A549 (cell line): ENCODE results near the gene ANXA6. TPM values are rescaled to one million over a fixed set of nuclear protein-coding genes. Genes with fewer than 3 reads are reported as not detected.

Experiments used
- ATAC-seq, 2 experiments: fragments of 200-7000 bp in 1 of 2; fragments of >200 bp in 1 of 2; cut with Nextera tagmentation in 1 of 2; cut with Tn5 transposase in 1 of 2; 3 replicates each; pipeline versions ENCODE4 v1.8.0 to v1.9.1; 2018 to 2020; ENCODE audit warnings: mild to moderate bottlenecking in 1 of 2, moderate library complexity in 1 of 2
- CTCF ChIA-PET: fragments of 300-600 bp; sonication (Branson Sonifier 250); formaldehyde crosslinking; extraction: SDS; loops from one replicate; lab custom pipeline; 2021; ENCODE audit warnings: antibody characterized with exemption, inconsistent platforms; lab: Yijun Ruan, JAX
- POLR2A ChIA-PET: fragments of 350-600 bp; formaldehyde crosslinking; extraction: SDS; loops from one replicate; lab custom pipeline; 2021; ENCODE audit warnings: antibody characterized with exemption, inconsistent platforms; lab: Yijun Ruan, JAX
- DNase-seq, 2 experiments: peaks; one replicate each; pipeline versions ENCODE4 v3.0.0 to v3.0.0-alpha.2; 2011 to 2016; ENCODE audit warnings: low read depth in 1 of 2, low spot score in 1 of 2
- FAIRE-seq: peaks from 2 replicates; lab custom pipeline; 2011; peaks lifted over from hg19 to GRCh38; lab: Jason Lieb, UNC
- H3K27ac ChIP-seq, 2 experiments: fragments of >200 bp; sonication (Bioruptor Twin); formaldehyde crosslinking; 3 replicates each; pipeline ENCODE4 v1.5.1; 2016 to 2017
- H3K4me1 ChIP-seq: fragments of >200 bp; sonication (Bioruptor Twin); formaldehyde crosslinking; 3 replicates; pipeline ENCODE4 v1.6.1; 2016
- H3K4me2 ChIP-seq: fragments of >200 bp; sonication (Bioruptor Twin); formaldehyde crosslinking; 3 replicates; pipeline ENCODE4 v1.6.1; 2016
- H3K4me3 ChIP-seq: fragments of >200 bp; sonication (Bioruptor Twin); formaldehyde crosslinking; 3 replicates; pipeline ENCODE4 v1.5.1; 2016
- H3K9me3 ChIP-seq: fragments of >200 bp; sonication (Bioruptor Twin); formaldehyde crosslinking; 3 replicates; pipeline ENCODE4 v1.6.1; 2016
- CBX8 ChIP-seq: fragments of 200-600 bp; sonication (generic); IDR thresholded peaks from 2 replicates; pipeline ENCODE4 v1.6.1; 2016
- CEBPB ChIP-seq, 2 experiments: fragments of >200 bp in 1 of 2; sonication (Bioruptor Twin) in 1 of 2; formaldehyde crosslinking in 1 of 2; IDR thresholded peaks; 2 replicates each; pipeline ENCODE4 v1.6.1; 2012 to 2016
- CHD2 ChIP-seq: fragments of 150-350 bp; IDR thresholded peaks from 2 replicates; pipeline ENCODE4 v1.6.1; 2014; ENCODE audit warnings: low read length; ENCODE audit not compliant: partially characterized antibody
- CTCF ChIP-seq: fragments of >200 bp; sonication (Bioruptor Twin); formaldehyde crosslinking; IDR thresholded peaks from 3 replicates; pipeline ENCODE4 v1.5.1; 2016
- EP300 ChIP-seq, 2 experiments: fragments of >200 bp; sonication (Bioruptor Twin); formaldehyde crosslinking; IDR thresholded peaks; 2 replicates in 1 of 2; 3 replicates in 1 of 2; pipeline ENCODE4 v1.6.1; 2016 to 2017
- FOSB ChIP-seq: fragments of 250-450 bp; sonication (Bioruptor Pico); IDR thresholded peaks from 2 replicates; pipeline ENCODE4 v1.5.0; 2020; ENCODE audit warnings: mild to moderate bottlenecking, moderate library complexity
- HDAC2 ChIP-seq: fragments of 200-600 bp; sonication (generic); IDR thresholded peaks from 2 replicates; pipeline ENCODE4 v1.6.1; 2016
- HOXA7 ChIP-seq: fragments of 250-450 bp; sonication (Bioruptor Pico); IDR thresholded peaks from 2 replicates; pipeline ENCODE4 v1.5.0; 2020; ENCODE audit warnings: mild to moderate bottlenecking, moderate library complexity
- KDM5A ChIP-seq: fragments of 200-600 bp; sonication (generic); IDR thresholded peaks from 2 replicates; pipeline ENCODE4 v1.6.1; 2016; ENCODE audit warnings: antibody characterized with exemption, mild to moderate bottlenecking
- MAZ ChIP-seq: fragments of 150-350 bp; IDR thresholded peaks from 2 replicates; pipeline ENCODE4 v1.6.1; 2014; ENCODE audit warnings: antibody characterized with exemption, low read depth, low read length, borderline replicate concordance
- MYC ChIP-seq: IDR thresholded peaks from 2 replicates; pipeline ENCODE4 v1.6.1; 2012; ENCODE audit warnings: mild to moderate bottlenecking, inconsistent platforms, low read length, improper control_type of control experiment, borderline replicate concordance
- RAD21 ChIP-seq, 2 experiments: fragments of >200 bp in 1 of 2; sonication (Bioruptor Twin) in 1 of 2; formaldehyde crosslinking in 1 of 2; IDR thresholded peaks in 1 of 2; conservative IDR thresholded peaks in 1 of 2; 2 replicates in 1 of 2; 3 replicates in 1 of 2; pipeline ENCODE4 v1.6.1; 2012 to 2018; ENCODE audit warnings: inconsistent platforms in 1 of 2
- REST ChIP-seq: fragments of 200-600 bp; sonication (generic); IDR thresholded peaks from 2 replicates; pipeline ENCODE4 v1.6.1; 2016; ENCODE audit warnings: antibody characterized with exemption, mild to moderate bottlenecking, moderate library complexity
- SREBF2 ChIP-seq: fragments of 450-650 bp; IDR thresholded peaks from 2 replicates; pipeline ENCODE4 v1.6.1; 2014; ENCODE audit warnings: mild to moderate bottlenecking, moderate library complexity
- TFCP2L1 ChIP-seq: fragments of 250-450 bp; sonication (Bioruptor Pico); IDR thresholded peaks from 2 replicates; pipeline ENCODE4 v1.5.0; 2021; ENCODE audit warnings: mild to moderate bottlenecking
- ZFP36 ChIP-seq: fragments of 450-650 bp; IDR thresholded peaks from 2 replicates; pipeline ENCODE4 v1.6.1; 2014; ENCODE audit warnings: borderline replicate concordance; ENCODE audit not compliant: partially characterized antibody
- WGBS: methylation state at CpG from one replicate; pipeline ENCODE4 v1.1.6; 2017; ENCODE audit errors: missing lambda C conversion rate; 5-methylcytosine and 5-hydroxymethylcytosine counted together
- polyA plus RNA-seq, 4 experiments: library from polyadenylated mRNA; depleted of rRNA in 3 of 4; stranded (reverse); fragments of >200 nt; fragmentation: RNase III in 1 of 4; extraction: RNeasy Plus Mini Kit Qiagen cat#74134 plus additional on column Dnase treatment in 1 of 4; gene quantifications; 2 replicates in 3 of 4; 3 replicates in 1 of 4; pipeline ENCODE4 v1.2.3, GENCODE V29; 2011 to 2017
- TF ChIP-seq, protein P1 (sequence below): fragments of 150-350 bp; IDR thresholded peaks from 2 replicates; pipeline ENCODE4 v1.6.1; 2014; ENCODE audit warnings: low read depth, mild to moderate bottlenecking, low read length
- TF ChIP-seq, protein P2 (sequence below): IDR thresholded peaks from 2 replicates; pipeline ENCODE4 v1.6.1; 2012
- TF ChIP-seq, protein P3 (sequence below): IDR thresholded peaks from 2 replicates; pipeline ENCODE4 v1.6.1; 2012; ENCODE audit warnings: low read depth, borderline replicate concordance

Gene ANXA6
- polyA plus RNA-seq, 2 of the 4 experiments (the other 2 are of a cell fraction): 32.4 to 53.0 TPM

DNA sequence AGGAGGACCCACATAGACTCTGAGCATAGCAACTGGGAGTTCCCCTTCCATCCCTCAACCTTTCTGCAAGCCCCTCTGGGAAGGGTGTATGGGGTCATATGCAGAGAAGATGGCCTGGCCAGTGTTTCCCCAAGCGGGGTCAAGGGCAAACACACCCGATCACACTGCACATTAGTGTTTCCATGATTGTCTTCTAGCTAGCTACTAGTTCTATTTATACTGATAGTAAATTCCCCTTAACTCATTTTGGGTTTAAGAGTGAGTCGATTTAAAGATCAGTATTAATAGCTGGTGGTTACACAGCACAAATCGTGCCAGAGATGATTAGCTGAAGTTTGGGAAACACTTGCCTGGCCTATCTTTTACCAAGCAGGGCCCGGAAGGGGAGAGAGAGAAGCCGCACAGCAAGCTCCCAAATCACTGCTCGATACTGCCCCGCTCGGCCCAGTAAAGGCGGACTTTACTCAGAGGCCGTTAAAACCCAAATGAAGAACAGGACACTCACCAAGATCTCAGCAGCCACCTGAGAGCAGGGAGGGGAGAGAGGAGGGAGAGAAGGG, 47.4 kb downstream of the ANXA6 start:
- H3K4me3 ChIP-seq: no peak overlapping the region
- H3K27ac ChIP-seq: no peak overlapping the region
- no peak for ATAC-seq
- 87% methylated on average over 11 of the region's 11 CpGs for WGBS
- TF ChIP-seq MYC: no peak
- no peak for TF ChIP-seq CBX8
- no peak for TF ChIP-seq RAD21 (conservative IDR thresholded peaks at IDR 0.05 in 1 of 2, IDR thresholded peaks at IDR 0.05 in 1 of 2)
- TF ChIP-seq, protein P1, sequence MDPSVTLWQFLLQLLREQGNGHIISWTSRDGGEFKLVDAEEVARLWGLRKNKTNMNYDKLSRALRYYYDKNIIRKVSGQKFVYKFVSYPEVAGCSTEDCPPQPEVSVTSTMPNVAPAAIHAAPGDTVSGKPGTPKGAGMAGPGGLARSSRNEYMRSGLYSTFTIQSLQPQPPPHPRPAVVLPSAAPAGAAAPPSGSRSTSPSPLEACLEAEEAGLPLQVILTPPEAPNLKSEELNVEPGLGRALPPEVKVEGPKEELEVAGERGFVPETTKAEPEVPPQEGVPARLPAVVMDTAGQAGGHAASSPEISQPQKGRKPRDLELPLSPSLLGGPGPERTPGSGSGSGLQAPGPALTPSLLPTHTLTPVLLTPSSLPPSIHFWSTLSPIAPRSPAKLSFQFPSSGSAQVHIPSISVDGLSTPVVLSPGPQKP: no peak
- TF ChIP-seq REST: no peak
- TF ChIP-seq HDAC2: no peak
- TF ChIP-seq KDM5A: no peak
- TF ChIP-seq FOSB: no peak
- TF ChIP-seq CTCF: no peak
- no peak for TF ChIP-seq CHD2
- TF ChIP-seq MAZ: no peak
- TF ChIP-seq SREBF2: no peak
- TF ChIP-seq, protein P2, sequence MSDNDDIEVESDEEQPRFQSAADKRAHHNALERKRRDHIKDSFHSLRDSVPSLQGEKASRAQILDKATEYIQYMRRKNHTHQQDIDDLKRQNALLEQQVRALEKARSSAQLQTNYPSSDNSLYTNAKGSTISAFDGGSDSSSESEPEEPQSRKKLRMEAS: no peak
- no peak for TF ChIP-seq HOXA7
- TF ChIP-seq, protein P3, sequence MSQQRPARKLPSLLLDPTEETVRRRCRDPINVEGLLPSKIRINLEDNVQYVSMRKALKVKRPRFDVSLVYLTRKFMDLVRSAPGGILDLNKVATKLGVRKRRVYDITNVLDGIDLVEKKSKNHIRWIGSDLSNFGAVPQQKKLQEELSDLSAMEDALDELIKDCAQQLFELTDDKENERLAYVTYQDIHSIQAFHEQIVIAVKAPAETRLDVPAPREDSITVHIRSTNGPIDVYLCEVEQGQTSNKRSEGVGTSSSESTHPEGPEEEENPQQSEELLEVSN: no peak
- no peak for TF ChIP-seq ZFP36
- TF ChIP-seq CEBPB (IDR thresholded peaks at IDR 0.05): no peak
- TF ChIP-seq, all 56 proteins: peak for 0
- peaks cover 7% of the 10 kb centered on the region; the same call in 2 of the 3 replicates for H3K4me1 ChIP-seq
- FAIRE-seq (no peak), DNase-seq (no peak)
- ChIA-PET POLR2A (no interaction called here), CTCF (interaction anchor here (0.5 to 25.1 kb wide), 6 partner anchors 11 to 57 kb away, joined by 3 to 704 read pairs (median 5); no protein-coding TSS in a partner anchor)
- H3K4me2 ChIP-seq: no peak overlapping the region
- H3K9me3 ChIP-seq: no peaks in the 10 kb centered on the region

DNA sequence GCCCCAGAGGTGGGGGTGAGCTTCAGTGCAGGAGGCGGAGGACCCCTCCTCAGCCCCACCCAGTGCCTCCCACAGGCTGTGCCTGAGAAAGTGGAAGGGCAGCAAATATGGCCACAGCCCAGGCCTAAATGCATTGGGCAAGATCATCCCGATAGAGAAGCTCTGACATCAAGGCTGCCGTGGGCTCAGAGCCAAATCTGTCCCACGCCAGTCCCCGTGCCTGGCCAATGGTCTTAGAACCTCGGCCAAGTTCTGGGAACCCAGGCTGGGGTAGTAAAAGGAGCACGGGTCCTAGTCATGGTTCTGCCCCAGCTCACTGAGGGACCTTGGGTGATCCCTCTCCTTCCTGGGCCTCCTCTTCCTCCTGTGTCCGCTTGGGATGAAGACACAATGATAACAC, 49.0 kb downstream of the ANXA6 start:
- CTCF ChIA-PET: interaction anchor here (0.9 to 25.1 kb wide), 3 partner anchors 18 to 56 kb away, joined by 3 to 704 read pairs (median 4); no protein-coding TSS in a partner anchor
- no peak for TF ChIP-seq TFCP2L1 (CRISPR knock-in tag)
- no peak for TF ChIP-seq SREBF2
- TF ChIP-seq EP300 (IDR thresholded peaks at IDR 0.05): no peak
- TF ChIP-seq, all 56 proteins: peak for 0
- no peak overlapping the region for H3K4me3 ChIP-seq
- 84% methylated on average over 6 of the region's 8 CpGs for WGBS
- no peak for DNase-seq
- 0 out of 6 replicates have a peak overlapping the region, but pooled peaks of 1 of the 2 experiments have one; percentile 30 for H3K27ac ChIP-seq
- ATAC-seq: no peak
- POLR2A ChIA-PET: no interaction called here
- no peaks in the 10 kb centered on the region for H3K9me3 ChIP-seq
- H3K4me1 ChIP-seq: peaks cover 7% of the 10 kb centered on the region; the same call in 2 of the 3 replicates
- no peak overlapping the region for H3K4me2 ChIP-seq
- FAIRE-seq: no peak
